Activated B cell treated with CpG ODN at 0.5 μM for 24 hours (primary cell): ENCODE data around the gene NDEL1. TPM values are rescaled to one million over a fixed set of nuclear protein-coding genes. Genes with fewer than 3 reads are reported as not detected.

Source experiments
- ATAC-seq: fragments of 200-7000 bp; cut with Tn5 transposase; one replicate; pipeline ENCODE4 v1.10.0; 2021; ENCODE audit warnings: low read depth, mild to moderate bottlenecking, moderate library complexity
- CTCF ChIA-PET: fragments of 350-600 bp; sonication (Branson Sonifier 250); formaldehyde crosslinking; loops from one replicate; lab custom pipeline; 2021; ENCODE audit warnings: antibody characterized with exemption; lab: Charles Lee
- POLR2A ChIA-PET: fragments of 350-600 bp; sonication (Branson Sonifier 250); formaldehyde crosslinking; loops from one replicate; lab custom pipeline; 2021; ENCODE audit warnings: antibody characterized with exemption; lab: Charles Lee
- DNase-seq: peaks from one replicate; pipeline ENCODE4 v3.0.0; 2022
- H3K27ac Mint-ChIP-seq: one replicate; pipeline ENCODE4 v1.8.0; 2020; ENCODE audit warnings: mixed read lengths
- H3K27me3 Mint-ChIP-seq: one replicate; pipeline ENCODE4 v1.8.0; 2021; ENCODE audit warnings: mixed read lengths
- H3K36me3 Mint-ChIP-seq: one replicate; pipeline ENCODE4 v1.8.0; 2021; ENCODE audit warnings: low read depth, mixed read lengths
- H3K4me1 Mint-ChIP-seq: one replicate; pipeline ENCODE4 v1.8.0; 2021; ENCODE audit warnings: mixed read lengths
- H3K4me3 Mint-ChIP-seq: one replicate; pipeline ENCODE4 v1.8.0; 2020; ENCODE audit warnings: mild to moderate bottlenecking, mixed read lengths
- H3K9me3 Mint-ChIP-seq: one replicate; pipeline ENCODE4 v1.8.0; 2020; ENCODE audit warnings: mixed read lengths
- CTCF ChIP-seq: fragments of 200-600 bp; IDR thresholded peaks from one replicate; pipeline ENCODE4 v1.8.0; 2022; ENCODE audit warnings: antibody characterized with exemption, mild to moderate bottlenecking
- intact Hi-C: fragments of 100-400 bp; cut with micrococcal nuclease; formaldehyde crosslinking; loops from one replicate; pipeline ENCODE4 v1.15.1; 2024
- total RNA-seq: library from RNA; stranded (reverse); gene quantifications from 2 replicates; pipeline ENCODE4 v1.2.3, GENCODE V29; 2022

The NDEL1 gene
- total RNA-seq, 1 donor from 2014 or later = 82.6 TPM

GRCh38 chr17:8494021-8494420 is 58.3 kb downstream of the NDEL1 start:
- no peak for ATAC-seq
- no peak for DNase-seq
- CTCF ChIA-PET = no interaction called here
- Mint-ChIP-seq H3K27me3 (no peaks in the 10 kb centered on the region), H3K27ac (no peak overlapping the region), H3K4me1 (no peaks in the 10 kb centered on the region), H3K36me3 (peaks cover 9% of the 10 kb centered on the region), H3K9me3 (no peaks in the 10 kb centered on the region), H3K4me3 (no peak overlapping the region)
- TF ChIP-seq CTCF = no peak
- POLR2A ChIA-PET = no interaction called here
- intact Hi-C loops = no loop called here

GRCh38 chr17:8494506-8495111 is 58.9 kb downstream of the NDEL1 start:
- no peak for ATAC-seq
- Mint-ChIP-seq H3K36me3 (peaks cover 9% of the 10 kb centered on the region), H3K4me3 (no peak overlapping the region), H3K9me3 (no peaks in the 10 kb centered on the region), H3K27me3 (no peaks in the 10 kb centered on the region), H3K4me1 (no peaks in the 10 kb centered on the region), H3K27ac (no peak overlapping the region)
- CTCF ChIA-PET = interaction anchor here (0.9 kb wide), 1 partner anchor 85 kb away, joined by 3 read pairs; no protein-coding TSS in a partner anchor
- intact Hi-C loops = no loop called here
- no peak for DNase-seq
- POLR2A ChIA-PET = no interaction called here
- TF ChIP-seq CTCF = no peak

GRCh38 chr17:8496081-8496480 is 60.4 kb downstream of the NDEL1 start:
- POLR2A ChIA-PET = no interaction called here
- CTCF ChIA-PET = no interaction called here
- TF ChIP-seq CTCF = no peak
- Mint-ChIP-seq H3K4me1 (no peaks in the 10 kb centered on the region), H3K4me3 (no peak overlapping the region), H3K27me3 (no peaks in the 10 kb centered on the region), H3K9me3 (no peaks in the 10 kb centered on the region), H3K36me3 (peaks cover 4% of the 10 kb centered on the region), H3K27ac (no peak overlapping the region)
- intact Hi-C loops = no loop called here
- no peak for DNase-seq
- ATAC-seq = no peak

GRCh38 chr17:8499171-8499570 is 63.5 kb downstream of the NDEL1 start:
- Mint-ChIP-seq H3K27ac (no peak overlapping the region), H3K9me3 (no peaks in the 10 kb centered on the region), H3K27me3 (no peaks in the 10 kb centered on the region), H3K4me3 (no peak overlapping the region), H3K4me1 (no peaks in the 10 kb centered on the region), H3K36me3 (no peaks in the 10 kb centered on the region)
- intact Hi-C loops = no loop called here
- TF ChIP-seq CTCF = no peak
- POLR2A ChIA-PET = no interaction called here
- CTCF ChIA-PET = no interaction called here
- ATAC-seq (no peak), DNase-seq (no peak)

- Mint-ChIP-seq H3K36me3 (no peaks in the 10 kb centered on the region), H3K27me3 (no peaks in the 10 kb centered on the region), H3K9me3 (no peaks in the 10 kb centered on the region), H3K4me1 (no peaks in the 10 kb centered on the region), H3K27ac (no peak overlapping the region), H3K4me3 (no peak overlapping the region)
- POLR2A ChIA-PET = no interaction called here
- TF ChIP-seq CTCF = no peak
- intact Hi-C loops = no loop called here
- no peak for ATAC-seq
- no peak for DNase-seq
- CTCF ChIA-PET = no interaction called here
Observed at GRCh38 chr17:8499614-8500013, 63.9 kb downstream of the NDEL1 start.
